Measurements from ENCODE around the gene GGT5.
A peak's percentile ranks its signal among the peaks of the same experiment; 100 is the strongest.
"Not testable (repeated sequence)": the region's sequence is repeated elsewhere in the genome, so short reads cannot be mapped to it uniquely, and the experiment has no call there.

Gene GGT5

DNA sequence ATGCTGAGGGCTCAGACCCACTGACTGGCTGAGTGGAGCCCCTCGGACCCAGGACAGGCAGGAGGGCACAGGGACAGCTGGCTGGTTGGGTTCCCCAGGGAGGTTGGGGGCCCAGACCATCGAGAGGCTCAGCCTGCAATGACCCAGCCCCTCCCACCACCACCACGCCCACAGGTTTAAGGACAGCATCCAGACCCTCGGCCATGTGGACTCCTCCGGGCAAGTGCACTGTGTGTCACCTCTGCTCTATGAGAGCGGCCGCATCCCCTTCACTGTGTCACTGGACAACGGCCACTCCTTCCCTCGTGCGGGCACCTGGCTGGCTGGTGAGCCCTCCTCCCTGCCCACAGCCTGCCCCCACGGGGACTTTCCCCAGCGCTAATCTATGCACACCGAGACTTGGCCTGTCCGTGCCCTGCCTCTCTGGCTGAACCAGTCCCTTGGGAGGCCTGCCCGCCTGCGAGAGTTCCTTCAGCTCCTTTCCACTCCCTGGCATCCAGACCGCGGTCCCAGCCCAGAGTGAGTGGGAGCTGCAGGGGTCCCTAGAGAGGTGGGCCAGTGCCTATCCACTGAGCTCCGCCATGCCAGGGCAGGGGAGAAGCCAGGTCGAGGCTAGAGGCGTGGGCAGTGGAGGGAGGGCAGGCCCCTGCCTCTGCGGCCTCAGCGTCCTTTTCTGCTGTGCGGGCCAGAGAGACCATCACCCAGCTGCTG lies 61.4 kb downstream of the GGT5 start:
- TF ChIP-seq, protein P1, sequence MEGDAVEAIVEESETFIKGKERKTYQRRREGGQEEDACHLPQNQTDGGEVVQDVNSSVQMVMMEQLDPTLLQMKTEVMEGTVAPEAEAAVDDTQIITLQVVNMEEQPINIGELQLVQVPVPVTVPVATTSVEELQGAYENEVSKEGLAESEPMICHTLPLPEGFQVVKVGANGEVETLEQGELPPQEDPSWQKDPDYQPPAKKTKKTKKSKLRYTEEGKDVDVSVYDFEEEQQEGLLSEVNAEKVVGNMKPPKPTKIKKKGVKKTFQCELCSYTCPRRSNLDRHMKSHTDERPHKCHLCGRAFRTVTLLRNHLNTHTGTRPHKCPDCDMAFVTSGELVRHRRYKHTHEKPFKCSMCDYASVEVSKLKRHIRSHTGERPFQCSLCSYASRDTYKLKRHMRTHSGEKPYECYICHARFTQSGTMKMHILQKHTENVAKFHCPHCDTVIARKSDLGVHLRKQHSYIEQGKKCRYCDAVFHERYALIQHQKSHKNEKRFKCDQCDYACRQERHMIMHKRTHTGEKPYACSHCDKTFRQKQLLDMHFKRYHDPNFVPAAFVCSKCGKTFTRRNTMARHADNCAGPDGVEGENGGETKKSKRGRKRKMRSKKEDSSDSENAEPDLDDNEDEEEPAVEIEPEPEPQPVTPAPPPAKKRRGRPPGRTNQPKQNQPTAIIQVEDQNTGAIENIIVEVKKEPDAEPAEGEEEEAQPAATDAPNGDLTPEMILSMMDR (conservative IDR thresholded peaks at IDR 0.05): no peak
- no peak overlapping the region for H3K27ac ChIP-seq

DNA sequence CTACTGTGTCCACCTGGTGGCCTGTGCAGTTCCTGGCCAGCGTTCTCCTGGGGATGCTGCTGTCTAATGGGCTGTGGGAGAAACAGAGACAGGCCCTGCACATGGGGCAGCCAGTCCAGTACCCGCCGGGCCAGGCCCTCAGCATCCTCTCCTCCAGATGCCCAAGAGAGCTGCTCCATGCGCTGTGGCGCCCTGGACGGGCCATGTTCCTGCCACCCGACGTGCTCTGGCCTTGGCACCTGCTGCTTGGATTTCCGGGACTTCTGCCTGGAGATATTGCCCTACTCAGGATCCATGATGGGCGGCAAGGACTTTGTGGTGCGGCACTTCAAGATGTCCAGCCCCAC lies 62.0 kb downstream of the GGT5 start:
- not testable (repeated sequence) for H3K27ac ChIP-seq
- TF ChIP-seq, protein P1 (conservative IDR thresholded peaks at IDR 0.05): 0 out of 2 replicates have a peak, but pooled peaks have one; percentile 4

DNA sequence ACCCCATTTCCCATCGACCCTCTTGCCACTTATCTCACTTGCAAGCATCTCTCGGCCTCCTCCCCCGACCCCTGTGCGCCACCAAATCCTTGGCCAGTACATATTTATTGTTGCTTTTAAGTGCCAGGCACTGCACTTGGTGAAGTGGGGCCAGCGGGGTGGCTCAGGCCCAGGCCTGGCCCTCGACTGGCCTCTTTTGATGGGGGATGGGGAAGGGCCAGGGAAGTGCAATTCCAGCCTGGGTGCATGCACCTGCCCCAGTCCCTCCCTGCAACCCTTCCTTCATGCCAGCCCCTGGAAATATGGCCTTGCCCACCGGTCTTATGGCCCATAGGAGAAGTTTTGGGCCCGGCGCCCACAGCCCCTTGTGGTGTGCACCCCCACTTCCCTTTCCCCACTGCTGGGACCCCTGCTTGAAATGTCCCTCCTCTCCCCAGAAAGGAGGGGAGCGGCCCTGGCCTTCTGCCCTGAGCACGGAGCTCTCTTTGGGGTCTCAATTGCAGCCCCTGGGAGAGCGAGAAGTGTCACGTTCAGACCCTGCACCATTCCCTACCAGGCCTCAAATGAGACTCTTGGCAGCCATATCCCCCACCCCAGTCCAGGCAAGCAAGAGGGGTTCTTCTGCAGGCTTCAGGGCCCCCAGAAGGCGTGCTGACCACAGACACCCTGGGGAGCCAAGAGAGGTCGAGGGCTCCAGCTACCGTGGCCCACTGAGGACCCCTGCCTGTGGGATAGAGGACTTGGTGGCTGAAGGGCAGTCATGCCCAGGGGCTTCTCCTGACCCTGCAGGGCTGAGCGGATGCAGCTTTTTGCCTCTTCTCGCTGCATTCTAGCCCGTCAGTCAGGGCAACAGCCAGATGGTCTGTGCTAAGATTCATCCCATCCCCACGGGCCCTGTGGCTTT lies 62.6 kb downstream of the GGT5 start:
- H3K27ac ChIP-seq: no peak overlapping the region

DNA sequence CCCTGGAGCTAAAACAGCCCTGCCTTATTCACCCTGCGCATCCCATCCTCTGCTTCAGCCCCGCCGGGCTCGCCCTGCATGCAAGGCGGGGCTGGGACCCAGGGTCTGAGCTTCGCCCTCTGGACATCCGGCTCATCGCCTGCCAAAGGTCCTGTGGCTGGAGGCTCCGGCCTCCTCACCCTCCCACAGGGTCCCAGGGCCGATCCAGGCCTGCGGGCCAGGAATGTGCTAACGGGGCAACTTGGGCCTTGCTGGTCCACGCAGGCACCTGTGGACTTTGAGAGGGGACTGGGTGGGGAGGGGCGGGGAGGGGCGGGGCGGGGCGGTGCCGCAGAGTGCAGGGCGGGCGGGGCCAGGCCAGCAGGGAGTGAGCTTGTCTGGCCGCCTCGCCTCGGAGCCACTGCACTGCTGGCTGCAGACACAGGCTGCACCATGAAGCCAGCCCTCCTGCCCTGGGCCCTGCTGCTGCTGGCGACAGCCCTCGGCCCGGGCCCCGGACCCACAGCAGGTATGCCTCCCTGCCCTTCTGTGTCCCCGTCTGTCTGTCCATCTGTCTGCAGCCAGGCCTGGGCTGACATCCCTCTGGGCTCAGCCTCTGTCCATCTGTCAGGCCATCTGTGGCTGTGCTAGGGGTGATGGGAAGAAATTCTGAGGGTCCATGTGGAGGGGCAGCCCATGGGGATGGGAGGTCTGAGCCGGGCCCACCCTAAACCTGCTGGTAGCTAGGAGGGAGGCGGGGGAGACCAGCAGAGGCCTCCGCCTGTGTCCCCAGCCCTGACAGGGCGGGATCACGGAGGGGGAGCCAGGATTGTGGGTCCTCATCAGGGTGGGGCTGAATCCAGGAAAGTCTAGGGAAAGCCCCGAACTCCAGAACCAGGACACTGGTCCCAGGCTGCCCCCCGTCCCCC lies 63.5 kb downstream of the GGT5 start, which contains the start of gene SUSD2:
TSS of gene SUSD2 (plus strand) at position 400 of the 908 bp plus-strand sequence. CDS start at position 433, 33 bp downstream.
- peak within 1 kb of the TSS; percentile 19; the same call in 1 of the 2 replicates for H3K27ac ChIP-seq

More for the DNA sequence above, 62.6 kb downstream of the GGT5 start:
- TF ChIP-seq, protein P1 (conservative IDR thresholded peaks at IDR 0.05): no peak; the same call in 1 of the 2 replicates

DNA sequence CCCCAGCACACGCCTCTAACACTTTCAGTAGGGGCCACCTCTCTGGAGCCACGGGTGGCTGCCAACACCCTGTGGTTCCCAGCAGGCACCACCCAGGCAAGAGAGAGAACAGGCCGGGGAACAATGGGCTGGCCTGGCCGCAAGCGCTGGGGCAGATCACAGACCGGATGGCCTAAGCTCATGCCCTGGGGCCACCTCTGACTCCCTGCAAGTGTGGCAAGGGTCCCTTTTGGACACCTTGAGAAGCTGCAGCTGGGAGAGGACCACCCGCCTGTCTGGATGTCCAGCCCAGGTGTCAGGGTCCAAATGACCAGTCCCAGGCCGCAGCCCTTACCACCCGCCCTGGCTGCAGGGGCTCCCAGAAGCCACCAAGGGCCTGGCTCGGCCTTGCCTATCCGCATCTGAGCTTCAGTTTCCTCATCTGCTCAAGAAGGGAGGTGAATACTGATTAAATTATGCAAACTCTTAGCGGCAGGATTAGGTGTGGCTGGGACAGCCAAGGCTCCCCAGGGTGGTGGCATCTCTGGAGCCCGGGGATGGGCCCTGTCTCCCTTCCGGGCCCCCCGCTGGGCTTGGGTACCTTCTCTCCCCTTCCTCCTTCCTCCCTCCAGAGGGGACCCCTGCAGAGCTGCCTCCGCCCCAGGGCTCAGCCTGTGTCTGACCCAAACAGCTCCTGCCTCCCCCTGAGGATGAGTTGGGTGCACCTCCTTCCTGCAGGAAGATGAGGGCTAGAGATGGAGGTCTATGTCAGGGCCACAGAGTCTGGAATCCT lies 64.4 kb downstream of the GGT5 start:
- no peak overlapping the region for H3K27ac ChIP-seq
- TF ChIP-seq, protein P1 (conservative IDR thresholded peaks at IDR 0.05): no peak

More for the DNA sequence above, 63.5 kb downstream of the GGT5 start, which contains the start of gene SUSD2:
- TF ChIP-seq, protein P1 (conservative IDR thresholded peaks at IDR 0.05): no peak

DNA sequence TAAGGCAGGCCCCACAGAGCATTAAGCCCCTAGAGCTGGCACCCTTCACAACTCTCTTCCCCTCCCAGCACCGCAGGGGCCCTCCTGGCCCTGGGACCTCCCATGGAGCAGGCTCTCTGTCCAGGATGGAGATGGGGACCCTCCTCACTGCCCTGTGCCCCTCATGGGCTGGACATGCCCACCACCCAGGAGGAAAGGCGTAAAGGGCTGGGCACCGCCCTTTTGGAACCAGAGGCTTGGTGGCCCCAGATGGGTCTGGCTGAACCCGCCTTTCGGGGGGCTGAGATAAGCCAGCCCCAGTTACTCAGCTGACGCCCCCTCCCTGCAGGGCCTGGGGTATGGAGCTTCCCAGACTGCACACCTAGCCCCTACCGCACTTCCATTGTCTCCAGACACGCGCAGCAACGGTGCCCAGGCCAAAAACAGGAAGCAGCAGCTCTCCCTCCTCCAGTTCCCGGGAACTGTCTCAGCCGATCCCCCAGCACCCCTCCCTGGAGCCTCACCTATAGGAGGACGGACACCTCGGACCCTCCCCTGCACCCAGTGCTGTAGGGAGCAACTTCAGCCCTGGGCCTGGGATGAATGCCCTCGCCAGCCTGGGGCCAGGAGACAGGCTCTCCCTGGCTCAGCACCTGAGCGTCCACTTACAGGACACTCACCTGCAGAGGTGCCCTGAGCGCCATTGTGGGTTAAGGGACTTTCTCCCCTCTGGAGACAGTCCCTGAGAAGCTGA lies 65.2 kb downstream of the GGT5 start:
- H3K27ac ChIP-seq: no peak overlapping the region
- TF ChIP-seq, protein P1 (conservative IDR thresholded peaks at IDR 0.05): no peak
